ENCODE measurements around the gene HS3ST4. TPM values are rescaled to one million over a fixed set of nuclear protein-coding genes. Genes with fewer than 3 reads are reported as not detected.

The HS3ST4 gene
- total and polyA plus RNA-seq, 10 of the 15 experiments (the other 5 are each of a cell fraction or from before 2014, with no cell fraction given): 0.05 TPM; not detected in 9

- BruUV-seq (replicated peaks): no TSS peak
- TF ChIP-seq ZNF207 (IDR thresholded peaks at IDR 0.05; ENCODE audit: borderline replicate concordance) (no peak), SPI1 (IDR thresholded peaks at IDR 0.05; ENCODE audit: borderline replicate concordance, insufficient read depth, low read depth, low read length) (no peak), ZBTB4 (CRISPR knock-in tag; IDR thresholded peaks at IDR 0.05) (no peak), USF2 (IDR thresholded peaks at IDR 0.05; ENCODE audit: borderline replicate concordance, low read depth, low read length) (no peak), PBX3 (IDR thresholded peaks at IDR 0.05; ENCODE audit: insufficient replicate concordance, low read depth, low read length) (no peak), JUND (IDR thresholded peaks at IDR 0.05; ENCODE audit: low read depth, low read length) (no peak), CUX1 (IDR thresholded peaks at IDR 0.05; ENCODE audit: insufficient replicate concordance, low read depth, low read length) (no peak), SMARCA5 (IDR thresholded peaks at IDR 0.05) (no peak)
- 59% methylated on average over 3 of the region's 3 CpGs for WGBS (ENCODE audit: insufficient coverage, insufficient replicate concordance, low lambda C conversion rate, missing lambda C conversion rate)
- FAIRE-seq: no peak
- Histone ChIP-seq H3K36me3 (ENCODE audit: control insufficient read depth in 2 of 2, insufficient read depth in 2 of 2, low read length in 1 of 2) (no peaks in the 10 kb centered on the region), H3K4me3 (no peak overlapping the region), H3K27me3 (replicated peaks in 1 of 2; ENCODE audit: control insufficient read depth in 2 of 2, insufficient read depth in 2 of 2, low read length in 1 of 2) (no peaks in the 10 kb centered on the region), H3K4me1 (ENCODE audit: control insufficient read depth, insufficient read depth, low read length) (no peaks in the 10 kb centered on the region), H2AFZ (ENCODE audit: control insufficient read depth, low read depth, low read length) (no peak overlapping the region), H4K20me1 (ENCODE audit: control insufficient read depth, insufficient read depth) (no peaks in the 10 kb centered on the region), H3K79me2 (ENCODE audit: control insufficient read depth, insufficient read depth, low read length) (no peaks in the 10 kb centered on the region), H3K27ac (ENCODE audit: control insufficient read depth, insufficient read depth) (no peak overlapping the region), H3K9ac (ENCODE audit: control insufficient read depth, insufficient read depth, low read length) (no peak overlapping the region), H3K4me2 (ENCODE audit: control insufficient read depth, insufficient read depth) (no peak overlapping the region), H3K9me3 (replicated peaks; ENCODE audit: control insufficient read depth, insufficient read depth, low read length) (no peaks in the 10 kb centered on the region)
- CTCF ChIA-PET: no interaction called here
- in situ Hi-C loops (cut with MboI) (loop anchor here (25.0 kb wide), 1 partner anchor 1534 kb away; no protein-coding TSS in a partner anchor), intact Hi-C loops (cut with micrococcal nuclease; ENCODE audit: unreplicated experiment) (no loop called here)
- no peak for DNase-seq (ENCODE audit: low read depth, low spot score)
- POLR2A ChIA-PET: no interaction called here
- RAD21 ChIA-PET (ENCODE audit: unreplicated experiment): no interaction called here
- ATAC-seq: no peak
- SMC1A ChIA-PET (ENCODE audit: uncharacterized antibody, unreplicated experiment): no interaction called here
These were observed 136.8 kb downstream of the HS3ST4 start for GRCh38 chr16:25828510-25828909.

Data from GM12878 (cell line).